CD4-positive, CD25-positive, alpha-beta regulatory T cell (primary cell): ENCODE data around the gene WNK2. TPM values are rescaled to one million over a fixed set of nuclear protein-coding genes. Genes with fewer than 3 reads are reported as not detected.
A peak's percentile ranks its signal among the peaks of the same experiment; 100 is the strongest.

ENCODE experiments used
- ATAC-seq, 2 donors: fragments of 150-1000 bp; cut with Tn5 transposase; one replicate each; pipeline ENCODE4 v1.10.0; 2021; ENCODE audit warnings: low read depth in 2 of 2, moderate number of reproducible peaks in 2 of 2, moderate library complexity in 1 of 2
- DNase-seq, 3 donors: peaks; one replicate each; pipeline versions ENCODE4 v3.0.0 to v3.0.0-alpha.2; 2012 to 2022; ENCODE audit warnings: mixed read lengths in 1 of 3
- H3K27ac ChIP-seq: one replicate; pipeline ENCODE4 v1.7.0; 2013; ENCODE audit warnings: mild to moderate bottlenecking, low read length; ENCODE audit not compliant: insufficient read depth, poor library complexity, severe bottlenecking
- H3K27me3 ChIP-seq: one replicate; pipeline ENCODE4 v1.7.0; 2013; ENCODE audit warnings: low read length; ENCODE audit not compliant: control insufficient read depth, insufficient read depth
- H3K36me3 ChIP-seq: one replicate; pipeline ENCODE4 v1.7.0; 2013; ENCODE audit warnings: mild to moderate bottlenecking, low read length, moderate library complexity; ENCODE audit not compliant: control insufficient read depth, insufficient read depth
- H3K4me1 ChIP-seq: 2 replicates; pipeline ENCODE4 v1.7.0; 2013; ENCODE audit warnings: mild to moderate bottlenecking, low read length; ENCODE audit not compliant: insufficient read depth, control insufficient read depth, poor library complexity, severe bottlenecking
- H3K4me3 ChIP-seq: one replicate; pipeline ENCODE4 v1.7.0; 2013; ENCODE audit warnings: low read depth, mild to moderate bottlenecking, low read length, moderate library complexity
- H3K9me3 ChIP-seq, 2 experiments: 1 replicate in 1 of 2; 2 replicates in 1 of 2; pipeline ENCODE4 v1.7.0; 2013; ENCODE audit warnings: low read length in 2 of 2, mild to moderate bottlenecking in 1 of 2, moderate library complexity in 1 of 2; ENCODE audit not compliant: control insufficient read depth in 2 of 2
- H3K27ac Mint-ChIP-seq, 3 donors: one replicate each; pipeline ENCODE4 v1.8.0; 2020 to 2022; ENCODE audit warnings: mild to moderate bottlenecking in 3 of 3, mixed read lengths in 3 of 3, moderate library complexity in 2 of 3
- H3K27me3 Mint-ChIP-seq: one replicate; pipeline ENCODE4 v1.8.0; 2022; ENCODE audit warnings: mild to moderate bottlenecking, mixed read lengths
- H3K36me3 Mint-ChIP-seq: one replicate; pipeline ENCODE4 v1.8.0; 2020; ENCODE audit warnings: mixed read lengths
- H3K4me1 Mint-ChIP-seq, 4 donors: one replicate each; pipeline ENCODE4 v1.8.0; 2020 to 2022; ENCODE audit warnings: mixed read lengths in 4 of 4, mild to moderate bottlenecking in 1 of 4
- H3K4me3 Mint-ChIP-seq, 4 donors: one replicate each; pipeline ENCODE4 v1.8.0; 2020 to 2022; ENCODE audit warnings: mild to moderate bottlenecking in 4 of 4, mixed read lengths in 4 of 4, moderate library complexity in 3 of 4
- H3K9me3 Mint-ChIP-seq, 7 donors: one replicate each; pipeline ENCODE4 v1.8.0; 2020 to 2022; ENCODE audit warnings: mixed read lengths in 7 of 7, mild to moderate bottlenecking in 3 of 7, moderate library complexity in 2 of 7
- polyA plus RNA-seq, 4 donors: library from polyadenylated mRNA; unstranded; fragments of 300-500 nt; fragmentation: Illumina TruSeq; gene quantifications; one replicate each; pipeline ENCODE4 v1.2.3, GENCODE V29; 2021
- total RNA-seq: library from RNA; stranded (reverse); gene quantifications from one replicate; pipeline ENCODE4 v1.2.3, GENCODE V29; 2022

WNK2 gene
- total and polyA plus RNA-seq, 5 donors from 2014 or later, result 0.22 TPM; not detected in 4

- no peaks in the 10 kb centered on the region for H3K9me3 ChIP-seq
- H3K4me3 ChIP-seq, result no peak overlapping the region
- Mint-ChIP-seq H3K4me3 (no peak overlapping the region), H3K36me3 (no peaks in the 10 kb centered on the region), H3K4me1 (peaks cover 0 to 35% (median 18%) of the 10 kb centered on the region in 4 donors), H3K9me3 (no peaks in the 10 kb centered on the region), H3K27me3 (no peaks in the 10 kb centered on the region), H3K27ac (peak overlapping the region in 2 of 3 donors; percentile 75 to 86)
- no peak for ATAC-seq
- DNase-seq, result no peak
- H3K4me1 ChIP-seq, result peaks cover 17% of the 10 kb centered on the region
- H3K27me3 ChIP-seq, result no peaks in the 10 kb centered on the region
- H3K36me3 ChIP-seq, result no peaks in the 10 kb centered on the region
- no peak overlapping the region for H3K27ac ChIP-seq
Measured at GRCh38 chr9:93264338-93265125, 80.6 kb downstream of the WNK2 start.

- Histone ChIP-seq H3K9me3 (no peaks in the 10 kb centered on the region), H3K4me3 (no peak overlapping the region), H3K4me1 (peaks cover 17% of the 10 kb centered on the region), H3K27ac (no peak overlapping the region), H3K27me3 (no peaks in the 10 kb centered on the region), H3K36me3 (no peaks in the 10 kb centered on the region)
- ATAC-seq (no peak), DNase-seq (peak in 1 of 3 donors; percentile 9)
- Mint-ChIP-seq H3K36me3 (no peaks in the 10 kb centered on the region), H3K4me3 (no peak overlapping the region), H3K9me3 (no peaks in the 10 kb centered on the region), H3K27ac (peak overlapping the region; percentile 2 to 86 (median 75)), H3K27me3 (peaks cover 2% of the 10 kb centered on the region), H3K4me1 (peaks cover 0 to 44% (median 20%) of the 10 kb centered on the region in 4 donors)
Measured at GRCh38 chr9:93265301-93265971, 81.5 kb downstream of the WNK2 start.

GRCh38 chr9:93265972-93266371 lies 82.0 kb downstream of the WNK2 start:
- no peaks in the 10 kb centered on the region for H3K36me3 Mint-ChIP-seq
- Histone ChIP-seq H3K36me3 (no peaks in the 10 kb centered on the region), H3K27me3 (no peaks in the 10 kb centered on the region), H3K4me1 (peaks cover 19% of the 10 kb centered on the region), H3K4me3 (no peak overlapping the region), H3K27ac (no peak overlapping the region), H3K9me3 (no peaks in the 10 kb centered on the region)
- ATAC-seq (no peak), DNase-seq (no peak)
- H3K27ac Mint-ChIP-seq, result peak overlapping the region; percentile 2 to 86 (median 60)
- H3K27me3 Mint-ChIP-seq, result peaks cover 6% of the 10 kb centered on the region
- peaks cover 0 to 49% (median 22%) of the 10 kb centered on the region in 4 donors for H3K4me1 Mint-ChIP-seq
- H3K9me3 Mint-ChIP-seq, result peaks cover 0 to 4% (median 0%) of the 10 kb centered on the region in 7 donors
- H3K4me3 Mint-ChIP-seq, result no peak overlapping the region

GRCh38 chr9:93266521-93267001 lies 82.6 kb downstream of the WNK2 start:
- Mint-ChIP-seq H3K27me3 (peaks cover 12% of the 10 kb centered on the region), H3K36me3 (peaks cover 3% of the 10 kb centered on the region), H3K27ac (no peak overlapping the region), H3K9me3 (peaks cover 0 to 9% (median 0%) of the 10 kb centered on the region in 7 donors), H3K4me3 (no peak overlapping the region), H3K4me1 (peaks cover 0 to 55% (median 24%) of the 10 kb centered on the region in 4 donors)
- Histone ChIP-seq H3K4me1 (peaks cover 20% of the 10 kb centered on the region), H3K27ac (no peak overlapping the region), H3K4me3 (no peak overlapping the region), H3K36me3 (no peaks in the 10 kb centered on the region), H3K9me3 (no peaks in the 10 kb centered on the region), H3K27me3 (peaks cover 1% of the 10 kb centered on the region)
- ATAC-seq (no peak), DNase-seq (no peak)

GRCh38 chr9:93267091-93267541 lies 83.2 kb downstream of the WNK2 start:
- Mint-ChIP-seq H3K36me3 (peaks cover 3% of the 10 kb centered on the region), H3K27ac (no peak overlapping the region)
- no peak for DNase-seq

GRCh38 chr9:93267681-93268505 lies 84.0 kb downstream of the WNK2 start:
- peaks cover 3% of the 10 kb centered on the region for H3K36me3 Mint-ChIP-seq
- H3K4me3 Mint-ChIP-seq, result peak overlapping the region in 1 of 4 donors; percentile 62
- peaks cover 0 to 11% (median 2%) of the 10 kb centered on the region in 7 donors for H3K9me3 Mint-ChIP-seq
- ATAC-seq (no peak), DNase-seq (no peak)
- peak overlapping the region in 1 of 3 donors; percentile 79 for H3K27ac Mint-ChIP-seq
- Histone ChIP-seq H3K4me3 (peak overlapping the region; percentile 43), H3K4me1 (peaks cover 20% of the 10 kb centered on the region), H3K27me3 (peaks cover 2% of the 10 kb centered on the region), H3K27ac (no peak overlapping the region), H3K36me3 (no peaks in the 10 kb centered on the region), H3K9me3 (no peaks in the 10 kb centered on the region)
- H3K4me1 Mint-ChIP-seq, result peaks cover 5 to 58% (median 26%) of the 10 kb centered on the region in 4 donors
- peaks cover 12% of the 10 kb centered on the region for H3K27me3 Mint-ChIP-seq

More at GRCh38 chr9:93267091-93267541, 83.2 kb downstream of the WNK2 start:
- Histone ChIP-seq H3K4me1 (peaks cover 20% of the 10 kb centered on the region), H3K27ac (no peak overlapping the region), H3K27me3 (peaks cover 2% of the 10 kb centered on the region), H3K36me3 (no peaks in the 10 kb centered on the region), H3K4me3 (no peak overlapping the region), H3K9me3 (no peaks in the 10 kb centered on the region)
- no peak overlapping the region for H3K4me3 Mint-ChIP-seq
- no peak for ATAC-seq
- H3K27me3 Mint-ChIP-seq, result peaks cover 12% of the 10 kb centered on the region
- H3K9me3 Mint-ChIP-seq, result peaks cover 0 to 10% (median 2%) of the 10 kb centered on the region in 7 donors
- peaks cover 4 to 60% (median 25%) of the 10 kb centered on the region in 4 donors for H3K4me1 Mint-ChIP-seq
